T-helper 1 cell treated with Interleukin-12 subunit alpha and Interleukin-12 subunit beta and Interleukin-4 antibody, amounts not matched to agents 30 μg/mL and 1 μg/mL, for 36 hours (primary cell): ENCODE results near the gene TRPV4.

Experiments used
- H3K27ac Mint-ChIP-seq: one replicate; pipeline ENCODE4 v1.8.0; 2021; ENCODE audit warnings: mild to moderate bottlenecking, mixed read lengths
- H3K27me3 Mint-ChIP-seq: one replicate; pipeline ENCODE4 v1.8.0; 2021; ENCODE audit warnings: low read depth, mixed read lengths
- H3K36me3 Mint-ChIP-seq: one replicate; pipeline ENCODE4 v1.8.0; 2021; ENCODE audit warnings: low read depth, mixed read lengths
- H3K4me1 Mint-ChIP-seq: one replicate; pipeline ENCODE4 v1.8.0; 2021; ENCODE audit warnings: low read depth, mixed read lengths
- H3K4me3 Mint-ChIP-seq: one replicate; pipeline ENCODE4 v1.8.0; 2021; ENCODE audit warnings: mild to moderate bottlenecking, moderate library complexity, mixed read lengths
- H3K9me3 Mint-ChIP-seq: one replicate; pipeline ENCODE4 v1.8.0; 2021; ENCODE audit warnings: mixed read lengths

TRPV4 gene

GRCh38 chr12:109763201-109763841 is 69.9 kb downstream of the TRPV4 start:
- Mint-ChIP-seq H3K4me3 (no peak overlapping the region), H3K27ac (no peak overlapping the region), H3K9me3 (peaks cover 5% of the 10 kb centered on the region), H3K36me3 (no peaks in the 10 kb centered on the region), H3K27me3 (no peaks in the 10 kb centered on the region), H3K4me1 (peaks cover 2% of the 10 kb centered on the region)

GRCh38 chr12:109762673-109763191 is 70.5 kb downstream of the TRPV4 start:
- no peaks in the 10 kb centered on the region for H3K27me3 Mint-ChIP-seq
- H3K9me3 Mint-ChIP-seq: peaks cover 5% of the 10 kb centered on the region
- peaks cover 2% of the 10 kb centered on the region for H3K4me1 Mint-ChIP-seq
- H3K4me3 Mint-ChIP-seq: no peak overlapping the region
- H3K27ac Mint-ChIP-seq: no peak overlapping the region
- H3K36me3 Mint-ChIP-seq: no peaks in the 10 kb centered on the region

GRCh38 chr12:109762071-109762672 is 71.0 kb downstream of the TRPV4 start:
- Mint-ChIP-seq H3K4me1 (peaks cover 2% of the 10 kb centered on the region), H3K9me3 (peaks cover 7% of the 10 kb centered on the region), H3K27me3 (no peaks in the 10 kb centered on the region), H3K36me3 (no peaks in the 10 kb centered on the region), H3K4me3 (no peak overlapping the region), H3K27ac (no peak overlapping the region)

GRCh38 chr12:109760930-109761921 is 72.0 kb downstream of the TRPV4 start:
- Mint-ChIP-seq H3K9me3 (peaks cover 17% of the 10 kb centered on the region), H3K36me3 (no peaks in the 10 kb centered on the region), H3K27ac (no peak overlapping the region), H3K4me1 (peaks cover 2% of the 10 kb centered on the region), H3K4me3 (no peak overlapping the region), H3K27me3 (no peaks in the 10 kb centered on the region)

GRCh38 chr12:109760031-109760929 is 72.9 kb downstream of the TRPV4 start:
- Mint-ChIP-seq H3K9me3 (peaks cover 18% of the 10 kb centered on the region), H3K4me3 (no peak overlapping the region), H3K36me3 (no peaks in the 10 kb centered on the region), H3K27me3 (no peaks in the 10 kb centered on the region), H3K27ac (no peak overlapping the region), H3K4me1 (peaks cover 2% of the 10 kb centered on the region)

- no peak overlapping the region for H3K4me3 Mint-ChIP-seq
- peaks cover 2% of the 10 kb centered on the region for H3K4me1 Mint-ChIP-seq
- peaks cover 18% of the 10 kb centered on the region for H3K9me3 Mint-ChIP-seq
- no peaks in the 10 kb centered on the region for H3K27me3 Mint-ChIP-seq
- H3K36me3 Mint-ChIP-seq: no peaks in the 10 kb centered on the region
- H3K27ac Mint-ChIP-seq: no peak overlapping the region
These were observed 73.6 kb downstream of the TRPV4 start for GRCh38 chr12:109759595-109759994.

- Mint-ChIP-seq H3K4me3 (no peak overlapping the region), H3K9me3 (peaks cover 18% of the 10 kb centered on the region), H3K27me3 (no peaks in the 10 kb centered on the region), H3K27ac (no peak overlapping the region), H3K36me3 (no peaks in the 10 kb centered on the region), H3K4me1 (peaks cover 2% of the 10 kb centered on the region)
These were observed 74.5 kb downstream of the TRPV4 start for GRCh38 chr12:109758426-109759420.

- no peak overlapping the region for H3K4me3 Mint-ChIP-seq
- no peaks in the 10 kb centered on the region for H3K36me3 Mint-ChIP-seq
- no peaks in the 10 kb centered on the region for H3K4me1 Mint-ChIP-seq
- peaks cover 14% of the 10 kb centered on the region for H3K9me3 Mint-ChIP-seq
- no peaks in the 10 kb centered on the region for H3K27me3 Mint-ChIP-seq
- H3K27ac Mint-ChIP-seq: no peak overlapping the region
These were observed 75.4 kb downstream of the TRPV4 start for GRCh38 chr12:109757671-109758265.

GRCh38 chr12:109756457-109756856 is 76.7 kb downstream of the TRPV4 start:
- Mint-ChIP-seq H3K9me3 (peaks cover 14% of the 10 kb centered on the region), H3K4me1 (no peaks in the 10 kb centered on the region), H3K27ac (no peak overlapping the region), H3K4me3 (no peak overlapping the region), H3K27me3 (no peaks in the 10 kb centered on the region), H3K36me3 (no peaks in the 10 kb centered on the region)

- Mint-ChIP-seq H3K27ac (no peak overlapping the region), H3K9me3 (peaks cover 14% of the 10 kb centered on the region), H3K4me3 (no peak overlapping the region), H3K36me3 (no peaks in the 10 kb centered on the region), H3K4me1 (no peaks in the 10 kb centered on the region), H3K27me3 (peaks cover 15% of the 10 kb centered on the region)
These were observed 79.2 kb downstream of the TRPV4 start for GRCh38 chr12:109753959-109754358.

GRCh38 chr12:109753054-109753401 is 80.2 kb downstream of the TRPV4 start:
- Mint-ChIP-seq H3K9me3 (peaks cover 14% of the 10 kb centered on the region), H3K27ac (no peak overlapping the region), H3K4me3 (no peak overlapping the region), H3K36me3 (no peaks in the 10 kb centered on the region), H3K27me3 (peaks cover 20% of the 10 kb centered on the region), H3K4me1 (no peaks in the 10 kb centered on the region)

GRCh38 chr12:109752117-109753053 is 80.8 kb downstream of the TRPV4 start:
- Mint-ChIP-seq H3K27ac (no peak overlapping the region), H3K9me3 (peaks cover 13% of the 10 kb centered on the region), H3K27me3 (peaks cover 20% of the 10 kb centered on the region), H3K36me3 (no peaks in the 10 kb centered on the region), H3K4me3 (no peak overlapping the region), H3K4me1 (no peaks in the 10 kb centered on the region)
